GM12878 (cell line): Measurements from ENCODE around the gene MAPKAPK2. TPM values are rescaled to one million over a fixed set of nuclear protein-coding genes. Genes with fewer than 3 reads are reported as not detected.

ENCODE experiments used
- ASH2L ChIP-seq: fragments of 300-600, 200-600 bp; sonication (generic); IDR thresholded peaks from 2 replicates; pipeline ENCODE4 v1.6.1; 2017; ENCODE audit warnings: low read depth, mild to moderate bottlenecking, borderline replicate concordance
- CBX3 ChIP-seq: fragments of 200-600 bp; sonication (generic); IDR thresholded peaks from 2 replicates; pipeline ENCODE4 v1.6.1; 2016; ENCODE audit warnings: low read depth, borderline replicate concordance
- CEBPB ChIP-seq, 2 experiments: fragments of 150-350 bp in 1 of 2; IDR thresholded peaks; 2 replicates each; pipeline ENCODE4 v1.6.1; 2012 to 2014; ENCODE audit warnings: low read depth in 2 of 2, low read length in 2 of 2, borderline replicate concordance in 1 of 2, inconsistent platforms in 1 of 2
- CREB1 ChIP-seq: IDR thresholded peaks from 2 replicates; pipeline ENCODE4 v1.6.1; 2012; ENCODE audit warnings: low read depth, mild to moderate bottlenecking, inconsistent platforms
- FOS ChIP-seq: IDR thresholded peaks from 3 replicates; pipeline ENCODE4 v1.6.1; 2011; ENCODE audit warnings: borderline replicate concordance; ENCODE audit not compliant: insufficient read length; ENCODE audit errors: extremely low read depth
- MTA3 ChIP-seq: IDR thresholded peaks from 2 replicates; pipeline ENCODE4 v1.6.1; 2012; ENCODE audit warnings: low read length, inconsistent platforms, borderline replicate concordance
- NFYB ChIP-seq: IDR thresholded peaks from 2 replicates; pipeline ENCODE4 v1.6.1; 2011; ENCODE audit warnings: low read depth, mild to moderate bottlenecking, low read length, improper control_type of control experiment, moderate library complexity; ENCODE audit not compliant: insufficient read depth
- SP1 ChIP-seq: IDR thresholded peaks from one replicate; pipeline ENCODE4 v1.6.1; 2011; ENCODE audit warnings: low read depth, low read length
- SPI1 ChIP-seq: IDR thresholded peaks from 2 replicates; pipeline ENCODE4 v1.6.1; 2011; ENCODE audit warnings: low read depth, mild to moderate bottlenecking, low read length, moderate library complexity, borderline replicate concordance; ENCODE audit not compliant: insufficient read depth
- ZNF24 ChIP-seq: fragments of 450-650 bp; IDR thresholded peaks from 2 replicates; pipeline ENCODE4 v1.6.1; 2017; ENCODE audit warnings: antibody characterized with exemption, mild to moderate bottlenecking
- ZNF622 ChIP-seq: fragments of 450-650 bp; IDR thresholded peaks from 2 replicates; pipeline ENCODE4 v1.6.1; 2017; ENCODE audit warnings: mild to moderate bottlenecking, inconsistent platforms
- polyA plus RNA-seq, 11 experiments: library from polyadenylated mRNA; depleted of rRNA in 4 of 11; unstranded in 6 of 11; stranded (reverse) in 5 of 11; fragments of >200 nt; fragmentation: Nextera tagmentation in 4 of 11; fragmentation: Illumina TruSeq in 1 of 11; extraction: Ambion mirVana in 4 of 11; extraction: Trizol in 1 of 11; gene quantifications; 1 replicate in 1 of 11; 2 replicates in 10 of 11; pipeline versions ENCODE4 v1.2.1 to v1.2.3, GENCODE V29; 2011 to 2016; ENCODE audit warnings: inconsistent platforms in 2 of 11, missing spikeins in 2 of 11, low read depth in 1 of 11
- total RNA-seq, 4 experiments: library from RNA; depleted of rRNA in 3 of 4; stranded (reverse); fragments of >200 nt in 3 of 4; fragmentation: Illumina TruSeq in 1 of 4; extraction: Trizol in 1 of 4; gene quantifications; 2 replicates each; pipeline versions ENCODE4 v1.2.1 to v1.2.3, GENCODE V29; 2013 to 2021
- TF ChIP-seq, protein P1 (sequence below): IDR thresholded peaks from 2 replicates; pipeline ENCODE4 v1.6.1; 2012; ENCODE audit warnings: mild to moderate bottlenecking, low read depth, low read length
- TF ChIP-seq, protein P2 (sequence below): fragments of 450-650 bp; formaldehyde crosslinking; IDR thresholded peaks from 2 replicates; pipeline ENCODE4 v1.5.0; 2022; ENCODE audit warnings: mild to moderate bottlenecking, missing genetic modification characterization
- TF ChIP-seq, protein P3 (sequence below): IDR thresholded peaks from 2 replicates; pipeline ENCODE4 v1.6.1; 2011; ENCODE audit warnings: mild to moderate bottlenecking, low read depth, low read length, moderate library complexity; ENCODE audit not compliant: insufficient replicate concordance
- TF ChIP-seq, protein P4 (sequence below): fragments of 450-650 bp; IDR thresholded peaks from 2 replicates; pipeline ENCODE4 v1.6.1; 2017; ENCODE audit warnings: mild to moderate bottlenecking, moderate library complexity

The MAPKAPK2 gene
- total and polyA plus RNA-seq, 10 of the 15 experiments (the other 5 are each of a cell fraction or from before 2014, with no cell fraction given) = 0.72 to 92.2 (median 49.3) TPM

DNA sequence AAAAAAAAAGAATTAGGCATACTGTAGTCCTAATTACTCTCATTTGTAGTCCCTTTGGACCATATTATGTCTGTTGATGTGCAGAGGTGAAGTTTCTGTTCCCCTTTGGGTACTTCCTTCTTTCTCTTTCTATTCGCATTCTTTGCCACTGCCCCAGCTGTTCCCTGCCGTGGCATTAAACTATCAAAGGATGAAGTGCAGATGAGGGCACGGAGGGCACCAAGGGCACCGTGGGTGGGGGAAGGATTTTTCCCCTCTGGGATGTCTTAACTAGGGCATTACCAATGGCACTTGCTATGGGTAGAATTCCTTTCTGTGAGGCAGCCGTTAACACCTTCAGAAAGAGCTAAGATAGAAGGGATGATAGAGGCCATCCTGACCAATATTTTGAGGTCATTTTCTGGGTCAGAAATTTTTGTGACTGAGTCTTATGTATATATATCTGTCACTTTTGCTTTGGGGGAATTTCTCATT lies 4.9 kb upstream of the MAPKAPK2 start (continued):
- TF ChIP-seq MTA3 = peak; percentile 97
- peak; percentile 98 for TF ChIP-seq SPI1
- TF ChIP-seq ZNF24 = peak; percentile 78
- no peak for TF ChIP-seq CEBPB (IDR thresholded peaks at IDR 0.05; ENCODE audit: borderline replicate concordance in 1 of 2, low read depth in 2 of 2, low read length in 2 of 2)
- TF ChIP-seq FOS = no peak
- TF ChIP-seq, protein P1, sequence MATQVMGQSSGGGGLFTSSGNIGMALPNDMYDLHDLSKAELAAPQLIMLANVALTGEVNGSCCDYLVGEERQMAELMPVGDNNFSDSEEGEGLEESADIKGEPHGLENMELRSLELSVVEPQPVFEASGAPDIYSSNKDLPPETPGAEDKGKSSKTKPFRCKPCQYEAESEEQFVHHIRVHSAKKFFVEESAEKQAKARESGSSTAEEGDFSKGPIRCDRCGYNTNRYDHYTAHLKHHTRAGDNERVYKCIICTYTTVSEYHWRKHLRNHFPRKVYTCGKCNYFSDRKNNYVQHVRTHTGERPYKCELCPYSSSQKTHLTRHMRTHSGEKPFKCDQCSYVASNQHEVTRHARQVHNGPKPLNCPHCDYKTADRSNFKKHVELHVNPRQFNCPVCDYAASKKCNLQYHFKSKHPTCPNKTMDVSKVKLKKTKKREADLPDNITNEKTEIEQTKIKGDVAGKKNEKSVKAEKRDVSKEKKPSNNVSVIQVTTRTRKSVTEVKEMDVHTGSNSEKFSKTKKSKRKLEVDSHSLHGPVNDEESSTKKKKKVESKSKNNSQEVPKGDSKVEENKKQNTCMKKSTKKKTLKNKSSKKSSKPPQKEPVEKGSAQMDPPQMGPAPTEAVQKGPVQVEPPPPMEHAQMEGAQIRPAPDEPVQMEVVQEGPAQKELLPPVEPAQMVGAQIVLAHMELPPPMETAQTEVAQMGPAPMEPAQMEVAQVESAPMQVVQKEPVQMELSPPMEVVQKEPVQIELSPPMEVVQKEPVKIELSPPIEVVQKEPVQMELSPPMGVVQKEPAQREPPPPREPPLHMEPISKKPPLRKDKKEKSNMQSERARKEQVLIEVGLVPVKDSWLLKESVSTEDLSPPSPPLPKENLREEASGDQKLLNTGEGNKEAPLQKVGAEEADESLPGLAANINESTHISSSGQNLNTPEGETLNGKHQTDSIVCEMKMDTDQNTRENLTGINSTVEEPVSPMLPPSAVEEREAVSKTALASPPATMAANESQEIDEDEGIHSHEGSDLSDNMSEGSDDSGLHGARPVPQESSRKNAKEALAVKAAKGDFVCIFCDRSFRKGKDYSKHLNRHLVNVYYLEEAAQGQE = no peak
- TF ChIP-seq CREB1 = peak; percentile 56; the same call in 1 of the 2 replicates
- no peak for TF ChIP-seq ZNF622
- TF ChIP-seq, protein P2, sequence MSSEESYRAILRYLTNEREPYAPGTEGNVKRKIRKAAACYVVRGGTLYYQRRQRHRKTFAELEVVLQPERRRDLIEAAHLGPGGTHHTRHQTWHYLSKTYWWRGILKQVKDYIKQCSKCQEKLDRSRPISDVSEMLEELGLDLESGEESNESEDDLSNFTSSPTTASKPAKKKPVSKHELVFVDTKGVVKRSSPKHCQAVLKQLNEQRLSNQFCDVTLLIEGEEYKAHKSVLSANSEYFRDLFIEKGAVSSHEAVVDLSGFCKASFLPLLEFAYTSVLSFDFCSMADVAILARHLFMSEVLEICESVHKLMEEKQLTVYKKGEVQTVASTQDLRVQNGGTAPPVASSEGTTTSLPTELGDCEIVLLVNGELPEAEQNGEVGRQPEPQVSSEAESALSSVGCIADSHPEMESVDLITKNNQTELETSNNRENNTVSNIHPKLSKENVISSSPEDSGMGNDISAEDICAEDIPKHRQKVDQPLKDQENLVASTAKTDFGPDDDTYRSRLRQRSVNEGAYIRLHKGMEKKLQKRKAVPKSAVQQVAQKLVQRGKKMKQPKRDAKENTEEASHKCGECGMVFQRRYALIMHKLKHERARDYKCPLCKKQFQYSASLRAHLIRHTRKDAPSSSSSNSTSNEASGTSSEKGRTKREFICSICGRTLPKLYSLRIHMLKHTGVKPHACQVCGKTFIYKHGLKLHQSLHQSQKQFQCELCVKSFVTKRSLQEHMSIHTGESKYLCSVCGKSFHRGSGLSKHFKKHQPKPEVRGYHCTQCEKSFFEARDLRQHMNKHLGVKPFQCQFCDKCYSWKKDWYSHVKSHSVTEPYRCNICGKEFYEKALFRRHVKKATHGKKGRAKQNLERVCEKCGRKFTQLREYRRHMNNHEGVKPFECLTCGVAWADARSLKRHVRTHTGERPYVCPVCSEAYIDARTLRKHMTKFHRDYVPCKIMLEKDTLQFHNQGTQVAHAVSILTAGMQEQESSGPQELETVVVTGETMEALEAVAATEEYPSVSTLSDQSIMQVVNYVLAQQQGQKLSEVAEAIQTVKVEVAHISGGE = no peak
- TF ChIP-seq NFYB = no peak
- TF ChIP-seq, protein P3, sequence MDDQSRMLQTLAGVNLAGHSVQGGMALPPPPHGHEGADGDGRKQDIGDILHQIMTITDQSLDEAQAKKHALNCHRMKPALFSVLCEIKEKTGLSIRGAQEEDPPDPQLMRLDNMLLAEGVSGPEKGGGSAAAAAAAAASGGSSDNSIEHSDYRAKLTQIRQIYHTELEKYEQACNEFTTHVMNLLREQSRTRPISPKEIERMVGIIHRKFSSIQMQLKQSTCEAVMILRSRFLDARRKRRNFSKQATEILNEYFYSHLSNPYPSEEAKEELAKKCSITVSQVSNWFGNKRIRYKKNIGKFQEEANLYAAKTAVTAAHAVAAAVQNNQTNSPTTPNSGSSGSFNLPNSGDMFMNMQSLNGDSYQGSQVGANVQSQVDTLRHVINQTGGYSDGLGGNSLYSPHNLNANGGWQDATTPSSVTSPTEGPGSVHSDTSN = peak; percentile 57
- TF ChIP-seq ASH2L = peak; percentile 46; the same call in 1 of the 2 replicates
- TF ChIP-seq SP1 = peak; percentile 65
- TF ChIP-seq CBX3 = no peak
- TF ChIP-seq, protein P4, sequence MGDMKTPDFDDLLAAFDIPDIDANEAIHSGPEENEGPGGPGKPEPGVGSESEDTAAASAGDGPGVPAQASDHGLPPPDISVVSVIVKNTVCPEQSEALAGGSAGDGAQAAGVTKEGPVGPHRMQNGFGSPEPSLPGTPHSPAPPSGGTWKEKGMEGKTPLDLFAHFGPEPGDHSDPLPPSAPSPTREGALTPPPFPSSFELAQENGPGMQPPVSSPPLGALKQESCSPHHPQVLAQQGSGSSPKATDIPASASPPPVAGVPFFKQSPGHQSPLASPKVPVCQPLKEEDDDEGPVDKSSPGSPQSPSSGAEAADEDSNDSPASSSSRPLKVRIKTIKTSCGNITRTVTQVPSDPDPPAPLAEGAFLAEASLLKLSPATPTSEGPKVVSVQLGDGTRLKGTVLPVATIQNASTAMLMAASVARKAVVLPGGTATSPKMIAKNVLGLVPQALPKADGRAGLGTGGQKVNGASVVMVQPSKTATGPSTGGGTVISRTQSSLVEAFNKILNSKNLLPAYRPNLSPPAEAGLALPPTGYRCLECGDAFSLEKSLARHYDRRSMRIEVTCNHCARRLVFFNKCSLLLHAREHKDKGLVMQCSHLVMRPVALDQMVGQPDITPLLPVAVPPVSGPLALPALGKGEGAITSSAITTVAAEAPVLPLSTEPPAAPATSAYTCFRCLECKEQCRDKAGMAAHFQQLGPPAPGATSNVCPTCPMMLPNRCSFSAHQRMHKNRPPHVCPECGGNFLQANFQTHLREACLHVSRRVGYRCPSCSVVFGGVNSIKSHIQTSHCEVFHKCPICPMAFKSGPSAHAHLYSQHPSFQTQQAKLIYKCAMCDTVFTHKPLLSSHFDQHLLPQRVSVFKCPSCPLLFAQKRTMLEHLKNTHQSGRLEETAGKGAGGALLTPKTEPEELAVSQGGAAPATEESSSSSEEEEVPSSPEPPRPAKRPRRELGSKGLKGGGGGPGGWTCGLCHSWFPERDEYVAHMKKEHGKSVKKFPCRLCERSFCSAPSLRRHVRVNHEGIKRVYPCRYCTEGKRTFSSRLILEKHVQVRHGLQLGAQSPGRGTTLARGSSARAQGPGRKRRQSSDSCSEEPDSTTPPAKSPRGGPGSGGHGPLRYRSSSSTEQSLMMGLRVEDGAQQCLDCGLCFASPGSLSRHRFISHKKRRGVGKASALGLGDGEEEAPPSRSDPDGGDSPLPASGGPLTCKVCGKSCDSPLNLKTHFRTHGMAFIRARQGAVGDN = peak; percentile 65
